Skeletal muscle cell (primary cell): ENCODE results near the gene CROCC2.

Experiments used
- DNase-seq: peaks from one replicate; pipeline ENCODE4 v3.0.0-alpha.2; 2010; ENCODE audit warnings: low read depth
- H3K4me3 ChIP-seq: 2 replicates; pipeline ENCODE4 v1.5.1; 2011; ENCODE audit warnings: low read depth, mild to moderate bottlenecking, control low read depth, low read length, moderate library complexity

CROCC2 gene

DNA sequence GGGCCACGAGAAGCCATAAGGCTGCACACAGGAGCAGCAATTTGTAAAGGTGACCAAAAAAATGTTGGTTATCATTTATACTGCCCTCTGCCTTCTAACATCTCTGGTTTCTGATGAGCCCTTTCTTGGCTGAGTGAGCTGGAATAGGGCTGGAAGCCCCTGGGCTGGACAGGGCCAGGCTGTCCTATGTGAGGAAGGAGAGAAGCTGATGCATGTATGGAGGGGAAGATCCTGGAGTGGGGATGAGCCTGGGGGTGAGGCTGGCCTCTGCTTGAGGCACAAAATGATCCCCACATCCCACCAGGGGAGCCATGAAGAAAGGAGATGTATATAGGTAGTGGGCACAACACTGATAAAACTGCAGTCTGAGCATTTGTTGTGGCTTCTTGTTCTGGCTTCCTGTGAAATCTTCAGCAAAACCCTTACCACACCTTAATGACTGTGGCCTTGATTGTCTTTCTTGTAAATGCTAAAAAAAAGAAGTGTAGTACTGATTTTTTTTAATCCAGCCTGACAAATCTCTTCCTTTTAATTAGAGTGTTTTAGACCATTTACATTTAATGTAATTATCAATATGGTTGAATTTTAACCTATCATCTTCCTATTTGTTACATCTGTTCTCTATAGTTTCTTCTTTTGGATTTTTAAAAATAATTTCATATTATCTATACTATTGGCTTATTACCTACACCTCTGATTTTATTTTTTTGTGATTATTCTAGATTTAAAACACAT is 97.9 kb downstream of the CROCC2 start:
- no peak for DNase-seq
- no peak overlapping the region for H3K4me3 ChIP-seq

DNA sequence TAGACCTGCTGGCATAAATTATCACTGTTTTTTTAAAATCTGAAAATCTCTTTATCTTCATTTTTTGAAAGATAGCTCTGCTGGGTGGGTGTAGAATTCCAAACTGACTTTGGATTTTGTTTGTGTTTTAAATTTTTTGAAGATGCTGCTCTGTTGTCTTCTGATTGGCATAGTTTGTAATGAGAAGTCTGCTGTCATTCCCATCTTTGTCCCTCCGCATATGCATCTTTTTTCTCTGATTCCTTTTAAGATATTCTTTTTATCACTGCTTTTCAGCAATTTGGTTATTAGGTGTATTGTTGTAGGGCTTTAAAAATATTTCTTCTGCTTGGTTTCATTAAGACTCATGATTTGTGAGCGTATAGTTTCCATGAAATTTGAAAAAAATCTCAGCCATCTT is 99.4 kb downstream of the CROCC2 start:
- H3K4me3 ChIP-seq, result no peak overlapping the region
- no peak for DNase-seq

DNA sequence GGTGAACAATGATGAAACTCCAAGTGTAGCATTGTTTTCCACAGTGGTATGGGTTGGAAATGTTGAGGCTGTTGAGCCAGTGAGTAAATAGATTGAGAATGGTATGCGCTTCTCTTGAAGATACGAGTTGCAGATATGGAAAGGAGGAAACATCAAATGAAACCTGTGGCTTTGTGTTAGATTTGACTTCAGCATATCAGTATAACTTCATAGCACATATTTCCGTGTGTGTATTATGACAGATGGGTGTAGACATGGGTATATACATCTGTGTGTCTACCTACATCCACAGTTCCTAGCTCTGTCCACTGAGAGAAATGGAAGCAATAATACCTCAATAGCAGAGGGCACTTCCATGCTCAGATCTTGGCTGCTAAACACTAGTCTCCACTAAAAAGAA is 100.3 kb downstream of the CROCC2 start:
- no peak for DNase-seq
- no peak overlapping the region for H3K4me3 ChIP-seq

DNA sequence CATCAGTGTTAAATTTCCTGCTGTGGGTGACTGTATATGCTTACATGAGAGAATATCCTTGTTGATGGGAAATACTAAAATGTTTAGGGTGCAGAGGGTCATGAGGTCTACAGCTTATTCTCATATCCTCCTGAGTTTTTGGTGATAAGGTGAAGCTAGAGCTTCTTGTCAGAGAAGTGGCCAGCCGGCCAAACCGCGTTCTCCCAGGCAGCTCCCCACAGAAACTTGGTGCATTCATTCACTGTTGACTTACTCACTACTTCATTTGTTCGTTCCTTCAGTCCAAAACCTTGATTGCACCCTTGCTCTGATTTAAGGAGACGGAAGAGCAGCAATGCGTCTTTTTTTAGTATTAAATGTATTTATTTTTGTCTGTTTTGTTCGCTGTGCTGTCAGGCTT is 101.0 kb downstream of the CROCC2 start:
- H3K4me3 ChIP-seq, result no peak overlapping the region
- no peak for DNase-seq

DNA sequence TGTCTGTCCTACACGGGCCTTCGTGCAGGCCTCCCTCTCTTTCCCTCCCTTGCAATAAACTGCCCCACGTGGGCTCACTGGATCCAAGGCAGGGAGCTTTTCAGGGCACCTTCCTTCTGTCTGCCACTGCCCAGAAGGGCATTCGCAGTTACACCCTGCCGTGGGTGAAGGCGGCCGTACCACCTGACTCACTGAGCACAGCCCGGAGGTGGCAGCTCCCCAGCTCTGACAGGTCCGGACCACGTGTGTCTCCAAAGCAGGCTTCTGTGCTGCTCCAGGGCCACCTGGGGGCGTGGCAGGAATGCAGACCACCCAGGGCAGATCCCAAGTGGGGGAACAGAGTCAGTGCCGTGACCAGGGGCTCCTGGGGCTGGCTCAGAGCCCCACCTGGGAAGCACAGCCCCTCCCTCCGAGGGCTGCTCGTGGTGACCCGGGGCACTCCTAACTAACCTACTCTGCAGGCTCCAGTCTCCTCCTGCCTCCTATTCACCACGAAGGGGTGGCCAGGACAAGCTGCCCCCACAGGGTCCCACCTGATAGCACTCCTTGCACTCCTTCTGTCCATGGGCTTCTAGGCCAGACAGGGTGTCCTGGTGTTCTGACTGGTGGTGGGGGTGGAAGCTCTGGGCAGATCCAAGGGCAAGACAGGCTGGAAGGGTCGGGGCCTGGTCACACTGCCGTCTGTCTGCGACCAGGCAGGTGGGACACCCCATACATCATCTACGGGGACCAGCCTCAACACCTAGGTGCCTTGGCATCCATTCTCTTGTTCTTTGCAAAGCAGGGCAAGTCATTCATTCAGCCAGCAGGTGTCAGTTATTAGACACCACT is 102.0 kb downstream of the CROCC2 start:
- DNase-seq, result no peak
- no peak overlapping the region for H3K4me3 ChIP-seq

DNA sequence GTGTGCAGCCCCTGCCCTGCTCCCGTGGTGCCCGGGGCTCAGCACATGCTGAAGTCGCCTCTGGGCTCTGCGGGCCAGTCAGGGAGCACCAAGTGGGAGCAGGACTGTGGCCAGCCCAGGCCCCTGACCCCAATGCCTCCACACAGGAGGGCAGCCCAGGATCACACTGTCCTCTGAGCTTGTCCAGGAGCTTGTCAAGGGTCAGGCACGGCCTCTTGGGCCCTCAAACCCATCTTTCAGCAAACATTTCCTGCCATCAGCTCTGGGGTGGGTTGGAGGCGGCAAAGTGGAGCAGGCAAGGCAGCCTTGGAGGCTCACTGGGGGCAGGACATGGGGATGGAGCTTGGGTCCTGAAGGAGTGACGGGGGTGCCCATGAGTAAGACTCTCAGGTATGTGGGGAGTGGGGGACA is 102.6 kb downstream of the CROCC2 start:
- DNase-seq, result no peak
- no peak overlapping the region for H3K4me3 ChIP-seq

DNA sequence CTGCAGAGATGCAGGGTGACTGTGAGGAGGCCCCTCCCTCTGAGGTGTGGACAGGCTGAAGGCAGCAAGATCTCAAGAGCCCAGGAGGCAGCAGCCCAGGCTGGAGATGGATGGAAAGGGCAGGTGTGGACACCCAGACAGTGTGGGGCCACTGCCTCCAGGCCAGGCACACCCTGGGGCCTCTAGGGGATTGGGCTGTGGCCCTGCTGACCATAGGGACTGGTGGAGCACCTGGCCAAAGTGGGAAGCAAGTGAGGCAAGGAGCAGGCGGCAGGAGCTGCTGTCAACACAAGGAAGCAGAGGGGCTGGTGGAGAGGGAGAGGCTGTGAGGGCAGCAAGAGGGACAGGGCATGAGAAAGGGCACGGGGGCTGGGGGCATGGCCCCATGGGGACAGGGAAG is 103.1 kb downstream of the CROCC2 start:
- H3K4me3 ChIP-seq, result no peak overlapping the region
- no peak for DNase-seq

DNA sequence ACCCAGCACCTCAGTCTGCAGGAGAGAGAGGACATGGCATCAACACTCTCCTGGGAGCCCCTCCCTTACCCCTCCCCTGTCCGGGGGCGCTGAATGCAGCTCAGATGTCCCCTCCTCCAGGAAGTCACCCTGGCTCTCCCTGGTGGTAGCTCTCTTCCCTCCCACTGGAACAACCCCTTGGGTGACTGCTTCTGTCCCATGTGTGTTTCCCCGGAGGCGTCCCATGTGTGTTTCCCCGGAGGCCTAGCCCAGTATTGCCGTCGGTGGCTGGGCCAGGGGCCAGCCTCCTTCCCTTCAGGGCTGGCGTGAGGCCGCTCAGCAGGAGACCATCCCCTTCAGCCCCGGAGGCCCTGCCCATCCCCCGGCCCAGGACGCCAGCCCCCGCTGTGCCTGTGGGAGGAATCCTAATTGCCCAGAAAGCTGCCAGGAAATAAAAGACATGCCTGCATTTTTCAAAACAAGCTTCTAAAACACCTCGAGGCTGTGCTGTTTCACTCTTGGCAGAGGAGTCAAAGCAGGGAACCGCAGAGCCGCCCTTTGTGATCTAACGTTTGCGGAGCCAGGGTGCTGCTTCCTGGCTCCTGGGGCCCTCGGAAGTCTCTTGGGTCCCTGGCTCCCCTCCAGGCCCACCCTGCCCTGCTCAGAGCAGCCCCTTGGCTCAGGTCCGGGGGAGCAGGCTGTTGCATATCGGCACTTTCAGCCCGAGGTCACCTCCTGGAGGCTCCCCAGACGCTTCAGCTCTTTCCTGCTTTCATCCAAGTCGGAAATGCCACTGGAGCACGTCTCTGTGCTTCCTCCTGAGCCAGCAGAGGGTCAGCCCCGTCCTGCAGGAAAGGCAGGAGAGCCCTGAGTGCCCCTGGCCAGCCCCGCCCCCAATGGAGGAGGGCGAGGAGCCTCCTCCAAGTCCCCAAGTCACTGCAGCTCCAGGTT is 103.7 kb downstream of the CROCC2 start:
- DNase-seq, result peak; percentile 36
- H3K4me3 ChIP-seq, result peak overlapping the region; percentile 29

DNA sequence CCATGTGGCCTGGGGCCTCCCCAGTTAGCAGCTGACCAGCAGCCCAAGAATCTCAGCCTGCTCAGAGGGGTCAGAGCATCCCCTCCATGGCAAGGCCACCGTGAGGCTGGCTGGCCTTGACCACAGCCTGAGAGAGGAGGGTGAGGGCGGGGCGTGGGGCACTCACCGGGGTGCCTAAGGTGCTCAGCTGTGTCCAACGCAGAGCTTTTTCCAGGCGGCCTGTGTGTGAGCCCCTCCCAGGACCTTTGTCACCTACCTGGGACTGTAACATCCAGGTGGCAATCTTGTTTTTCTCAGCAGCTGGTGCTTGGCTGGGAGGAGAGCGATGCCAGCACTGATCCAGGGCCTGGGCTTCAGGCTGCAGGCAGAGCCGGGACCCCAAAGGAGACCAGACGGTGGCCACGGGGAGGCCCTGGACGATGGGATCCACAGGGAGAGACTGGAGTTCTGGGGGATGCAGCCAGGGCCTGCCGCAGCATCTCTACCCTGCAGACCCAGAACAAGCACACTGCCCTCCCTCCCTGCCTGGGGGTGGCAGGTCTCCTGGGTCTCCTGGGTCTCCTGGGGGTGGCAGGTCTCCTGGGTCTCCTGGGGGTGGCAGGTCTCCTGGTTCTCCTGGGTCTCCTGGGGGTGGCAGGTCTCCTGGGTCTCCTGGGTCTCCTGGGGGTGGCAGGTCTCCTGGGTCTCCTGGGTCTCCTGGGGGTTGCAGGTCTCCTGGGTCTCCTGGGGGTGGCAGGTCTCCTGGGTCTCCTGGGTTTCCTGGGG is 104.6 kb downstream of the CROCC2 start:
- no peak for DNase-seq
- no peak overlapping the region for H3K4me3 ChIP-seq

DNA sequence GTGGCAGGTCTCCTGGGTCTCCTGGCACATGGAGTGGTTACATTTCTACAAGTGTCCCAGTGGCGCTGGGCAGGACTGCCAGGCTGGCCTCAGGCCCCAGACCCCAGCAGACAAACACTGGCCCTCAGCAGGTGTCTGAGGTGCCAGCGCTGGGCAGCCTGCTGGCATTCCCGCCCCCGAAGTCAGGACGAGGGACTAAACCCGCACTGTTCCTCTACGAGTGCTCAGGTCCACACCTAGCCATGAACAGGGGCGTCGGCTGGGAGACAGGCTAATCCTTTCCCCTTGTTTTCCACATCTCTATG is 105.1 kb downstream of the CROCC2 start:
- H3K4me3 ChIP-seq, result no peak overlapping the region
- no peak for DNase-seq

DNA sequence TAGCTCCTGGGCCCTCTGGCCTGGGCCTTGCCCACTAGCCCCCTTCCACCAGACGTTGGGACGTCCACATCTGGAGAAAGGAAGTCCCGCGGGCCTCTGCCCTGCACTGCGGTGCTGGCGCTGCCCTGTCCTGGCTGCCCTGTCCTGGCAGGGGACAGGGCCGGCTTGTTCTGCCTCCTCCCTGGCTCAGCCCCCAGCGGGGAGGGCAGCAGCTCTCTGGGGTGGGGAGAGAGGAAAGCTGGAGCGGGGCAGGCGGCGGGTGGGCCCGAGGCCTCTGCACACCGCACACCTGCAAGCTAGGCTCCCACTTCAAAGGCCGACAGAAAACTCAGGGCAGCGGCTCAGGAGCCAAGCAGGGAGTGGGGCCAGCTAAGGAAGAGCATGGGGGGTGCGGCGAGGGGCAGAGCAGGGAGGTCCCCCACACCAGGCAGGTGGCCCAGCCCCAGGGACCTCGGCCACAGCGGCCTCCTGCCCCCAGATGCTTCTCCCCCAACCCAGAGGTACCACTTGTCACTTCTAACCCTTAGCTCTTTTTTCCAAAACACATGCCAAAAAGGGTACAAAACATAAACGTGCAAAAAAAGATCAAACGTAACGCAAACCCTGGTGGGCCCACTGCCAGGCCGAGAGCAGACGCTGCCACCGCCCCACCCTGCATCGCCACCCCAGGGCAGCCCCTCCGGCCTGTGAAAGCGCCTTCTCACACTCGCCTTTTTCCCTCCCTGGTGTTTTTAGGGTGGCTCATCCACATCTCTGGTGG is 105.8 kb downstream of the CROCC2 start:
- DNase-seq, result no peak
- H3K4me3 ChIP-seq, result no peak overlapping the region

DNA sequence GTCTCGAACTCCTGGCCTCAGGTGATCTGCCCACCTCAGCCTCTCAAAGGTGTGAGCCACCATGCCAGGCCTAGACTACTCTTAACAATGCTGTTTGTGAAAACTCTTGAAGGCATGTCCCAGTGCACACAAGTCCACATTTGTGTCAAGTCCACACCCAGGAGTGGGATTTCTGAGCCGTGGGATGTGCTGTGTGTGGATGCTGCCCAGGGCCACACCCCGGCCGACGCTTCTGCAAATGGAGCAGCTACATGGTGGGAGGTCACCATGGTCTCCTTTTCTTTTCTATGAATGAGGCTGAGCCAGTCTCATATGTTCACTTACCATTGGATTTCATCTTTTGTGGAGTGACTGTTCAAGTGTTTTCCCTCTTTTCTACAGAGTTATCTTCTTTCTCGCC is 108.1 kb downstream of the CROCC2 start:
- no peak for DNase-seq

DNA sequence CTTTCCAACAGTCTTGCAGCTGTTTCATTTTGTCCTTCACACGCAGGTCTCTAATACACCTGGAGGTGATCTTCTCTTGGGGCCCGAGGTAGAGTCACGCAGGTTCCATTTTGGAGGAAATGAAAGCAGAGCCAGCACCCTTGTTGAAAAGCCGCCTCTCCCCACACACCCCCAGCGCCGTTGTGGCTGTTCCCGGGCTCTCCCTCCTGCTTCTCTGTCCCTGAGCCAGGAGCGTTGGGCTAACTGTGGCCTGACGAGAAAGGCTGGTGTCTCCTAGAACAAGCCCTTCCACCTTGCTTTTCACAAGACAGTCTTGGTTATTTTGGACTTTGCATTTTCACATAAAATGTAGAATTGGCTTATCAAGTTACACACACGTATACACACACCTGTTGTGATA is 108.6 kb downstream of the CROCC2 start:
- DNase-seq, result no peak
- H3K4me3 ChIP-seq, result no peak overlapping the region

More for the DNA sequence above, 108.1 kb downstream of the CROCC2 start:
- no peak overlapping the region for H3K4me3 ChIP-seq

DNA sequence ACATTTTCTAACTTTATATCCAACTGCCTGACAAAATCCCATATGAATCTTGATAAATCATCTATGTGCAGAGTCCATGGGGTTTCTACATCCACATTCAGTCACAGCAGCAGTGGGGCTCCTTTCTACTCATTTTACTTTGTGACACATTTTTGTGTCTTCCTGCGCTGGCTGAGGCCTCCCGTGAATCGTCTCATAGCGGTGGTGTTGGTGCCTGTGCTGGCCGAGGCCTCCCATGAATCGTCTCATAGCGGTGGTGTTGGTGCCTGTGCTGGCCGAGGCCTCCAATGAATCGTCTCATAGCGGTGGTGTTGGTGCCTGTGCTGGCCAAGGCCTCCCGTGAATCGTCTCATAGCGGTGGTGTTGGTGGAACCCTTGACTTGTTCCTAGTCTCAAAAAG is 109.3 kb downstream of the CROCC2 start:
- H3K4me3 ChIP-seq, result no peak overlapping the region
- no peak for DNase-seq

DNA sequence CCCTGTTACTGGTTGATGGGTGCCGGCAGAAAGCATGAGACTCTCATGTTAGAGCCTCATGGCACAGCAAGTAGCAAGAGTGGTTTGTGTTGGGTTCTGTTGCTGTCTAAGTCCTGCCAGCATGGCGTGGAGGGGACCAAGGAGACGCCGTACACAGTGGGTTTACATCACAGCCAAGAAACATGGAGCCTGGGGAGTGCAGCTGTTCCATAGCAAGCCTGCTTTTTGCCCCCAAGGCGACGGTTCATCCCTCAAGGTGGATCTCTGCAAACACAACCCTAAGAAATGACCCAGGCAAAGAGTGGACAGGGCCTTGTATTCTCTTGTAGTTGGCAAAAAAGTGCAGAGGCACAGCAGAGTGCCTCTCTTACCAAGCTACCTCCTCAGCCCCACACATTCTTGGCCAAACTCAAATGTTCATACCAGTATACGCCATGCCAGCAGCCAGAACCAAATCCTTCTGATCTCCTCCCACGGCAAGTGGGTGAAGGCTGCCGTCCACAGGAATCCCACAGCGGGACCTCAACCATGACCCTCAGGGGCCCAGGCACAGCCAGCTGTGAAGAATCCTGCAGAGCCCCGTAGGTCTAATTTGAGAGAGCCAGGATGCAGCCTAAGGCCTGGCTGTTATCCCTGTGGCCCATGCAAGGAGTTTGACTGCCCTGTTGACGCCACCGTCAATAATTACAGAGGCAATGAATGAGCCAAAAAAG is 111.2 kb downstream of the CROCC2 start:
- no peak for DNase-seq
- no peak overlapping the region for H3K4me3 ChIP-seq

DNA sequence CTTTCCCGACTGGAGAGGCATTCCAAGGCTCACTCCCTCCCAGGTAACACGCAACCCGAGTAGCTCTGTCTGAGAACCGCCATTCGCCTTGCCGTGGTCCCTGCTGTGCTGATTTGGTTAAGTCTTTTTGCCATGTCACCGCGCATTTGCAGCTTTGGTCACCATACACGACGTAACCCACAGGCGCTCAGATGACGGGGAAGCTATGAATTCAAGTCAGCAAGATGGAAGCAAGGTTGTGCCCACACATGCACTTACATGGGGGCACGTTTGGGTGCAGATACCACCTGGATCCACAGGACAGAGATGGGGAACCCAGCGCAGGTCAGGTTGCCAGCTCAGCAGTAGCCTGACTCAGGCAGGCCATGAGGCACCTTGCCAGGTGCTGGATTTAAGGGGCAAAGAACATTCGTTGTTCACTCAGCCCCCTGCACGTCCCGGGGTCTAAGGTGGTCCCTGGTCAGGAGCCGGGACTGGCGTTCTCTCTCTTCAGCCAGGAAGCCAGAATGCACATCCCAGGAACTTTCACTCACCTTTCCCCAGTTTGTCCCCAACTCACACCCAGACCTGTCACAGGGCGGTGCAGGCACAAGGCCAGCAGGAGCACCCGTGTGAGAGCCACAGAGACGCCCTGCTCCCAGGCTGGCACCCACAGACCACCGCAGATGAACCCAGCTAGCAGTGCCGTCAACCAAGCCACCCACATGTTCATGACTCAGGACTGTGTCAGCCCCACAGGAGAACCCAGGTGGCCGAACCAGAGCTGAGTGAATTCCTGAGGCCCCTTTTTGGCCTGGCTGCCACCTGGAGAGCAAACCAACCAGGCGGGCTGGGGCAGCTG is 112.1 kb downstream of the CROCC2 start:
- no peak for DNase-seq
- H3K4me3 ChIP-seq, result no peak overlapping the region

DNA sequence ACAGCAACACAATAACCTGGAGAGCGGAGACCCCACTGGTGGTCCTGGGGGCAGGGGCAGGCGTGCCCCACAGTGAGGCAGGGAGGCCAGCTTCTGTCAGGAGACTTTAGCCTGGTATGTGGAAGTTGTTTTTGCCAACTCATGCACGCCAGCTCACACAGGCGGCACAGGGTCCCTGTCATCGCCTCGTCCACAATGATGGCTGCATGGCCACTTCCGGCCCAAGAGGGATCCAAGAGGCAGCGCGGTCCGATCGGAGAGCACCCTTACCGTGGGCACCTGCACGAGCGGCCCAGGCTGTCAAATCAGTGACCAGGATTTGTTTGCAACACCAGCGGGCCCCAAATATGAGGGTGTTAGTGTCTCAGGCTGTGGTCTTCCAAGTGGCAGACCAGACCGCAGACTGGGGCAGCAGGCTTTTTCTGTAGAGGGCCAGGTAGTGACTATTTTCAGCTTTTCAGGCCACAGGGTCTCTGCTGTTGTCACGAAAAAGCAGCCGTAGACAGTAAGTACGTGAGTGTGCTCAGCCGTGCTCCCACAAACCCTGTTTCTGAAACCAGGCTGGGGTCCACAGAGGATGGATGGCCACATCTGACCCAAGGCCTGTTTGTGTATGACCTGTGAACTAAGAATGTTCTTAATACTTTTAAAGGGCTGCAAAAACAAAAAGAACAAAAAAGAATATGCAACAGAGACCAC is 113.5 kb downstream of the CROCC2 start:
- no peak for DNase-seq

More for the DNA sequence above, 113.5 kb downstream of the CROCC2 start:
- no peak overlapping the region for H3K4me3 ChIP-seq
